ENCODE results near the gene KDM2B.

The KDM2B gene

GRCh38 chr12:121430833-121431415, 149.9 kb downstream of the KDM2B start:
- DNase-seq (ENCODE audit: low read depth in 3 of 3) = no peak

GRCh38 chr12:121428883-121429282, 151.9 kb downstream of the KDM2B start:
- DNase-seq (ENCODE audit: low read depth in 3 of 3) = no peak

- DNase-seq (ENCODE audit: low read depth in 3 of 3) = no peak
These were observed 153.2 kb downstream of the KDM2B start for GRCh38 chr12:121427556-121428050.

GRCh38 chr12:121424624-121424975, 156.2 kb downstream of the KDM2B start:
- no peak for DNase-seq (ENCODE audit: low read depth in 3 of 3)

- DNase-seq (ENCODE audit: low read depth in 3 of 3) = no peak
These were observed 156.9 kb downstream of the KDM2B start for GRCh38 chr12:121423682-121424623.

- DNase-seq (ENCODE audit: low read depth in 3 of 3) = no peak
These were observed 157.6 kb downstream of the KDM2B start for GRCh38 chr12:121423253-121423652.

GRCh38 chr12:121420109-121420508, 160.7 kb downstream of the KDM2B start:
- no peak for DNase-seq (ENCODE audit: low read depth in 3 of 3)

- no peak for DNase-seq (ENCODE audit: low read depth in 3 of 3)
These were observed 163.0 kb downstream of the KDM2B start for GRCh38 chr12:121417847-121418246.

- DNase-seq (ENCODE audit: low read depth in 3 of 3) = no peak
These were observed 166.9 kb downstream of the KDM2B start for GRCh38 chr12:121413917-121414316.

GRCh38 chr12:121405211-121405610, 175.6 kb downstream of the KDM2B start:
- DNase-seq (ENCODE audit: low read depth in 3 of 3) = no peak

- no peak for DNase-seq (ENCODE audit: low read depth in 3 of 3)
These were observed 176.1 kb downstream of the KDM2B start for GRCh38 chr12:121404734-121405133.

- DNase-seq (ENCODE audit: low read depth in 3 of 3) = no peak
These were observed 177.1 kb downstream of the KDM2B start for GRCh38 chr12:121403721-121404120.

- DNase-seq (ENCODE audit: low read depth in 3 of 3) = peak; percentile 35 to 45 (median 41)
These were observed 180.3 kb downstream of the KDM2B start for GRCh38 chr12:121400332-121401139.

- peak; percentile 97 to 98 (median 98) for DNase-seq (ENCODE audit: low read depth in 3 of 3)
These were observed 181.2 kb downstream of the KDM2B start, which contains the start of gene RNF34 for GRCh38 chr12:121399391-121400331. TSS of gene RNF34 (plus strand) at chr12:121400118. CDS start at chr12:121400213, 95 bp downstream.

GRCh38 chr12:121398355-121398754, 182.5 kb downstream of the KDM2B start:
- DNase-seq (ENCODE audit: low read depth in 3 of 3) = no peak

GRCh38 chr12:121397521-121397920, 183.3 kb downstream of the KDM2B start:
- no peak for DNase-seq (ENCODE audit: low read depth in 3 of 3)

- no peak for DNase-seq (ENCODE audit: low read depth in 3 of 3)
These were observed 188.5 kb downstream of the KDM2B start for GRCh38 chr12:121392325-121392716.

GRCh38 chr12:121391619-121392324, 189.1 kb downstream of the KDM2B start:
- peak in 2 of 3 donors; percentile 5 to 16 for DNase-seq (ENCODE audit: low read depth in 3 of 3)

GRCh38 chr12:121390856-121391255, 190.0 kb downstream of the KDM2B start:
- DNase-seq (ENCODE audit: low read depth in 3 of 3) = no peak

- no peak for DNase-seq (ENCODE audit: low read depth in 3 of 3)
These were observed 192.3 kb downstream of the KDM2B start for GRCh38 chr12:121388421-121388981.

All from stimulated activated CD4-positive, alpha-beta T cell treated with anti-CD3 and anti-CD28 coated beads, TNF-alpha, amount 100 ng/mL, for 48 hours (primary cell).